HG03103 (cell line): ENCODE measurements around the gene ALK.

Source experiments
- ATAC-seq: cut with Tn5 transposase; IDR thresholded peaks from one replicate; pipeline ENCODE4 v1.9.1; 2021; ENCODE audit warnings: low read depth; ENCODE audit not compliant: unreplicated experiment

ALK gene

DNA sequence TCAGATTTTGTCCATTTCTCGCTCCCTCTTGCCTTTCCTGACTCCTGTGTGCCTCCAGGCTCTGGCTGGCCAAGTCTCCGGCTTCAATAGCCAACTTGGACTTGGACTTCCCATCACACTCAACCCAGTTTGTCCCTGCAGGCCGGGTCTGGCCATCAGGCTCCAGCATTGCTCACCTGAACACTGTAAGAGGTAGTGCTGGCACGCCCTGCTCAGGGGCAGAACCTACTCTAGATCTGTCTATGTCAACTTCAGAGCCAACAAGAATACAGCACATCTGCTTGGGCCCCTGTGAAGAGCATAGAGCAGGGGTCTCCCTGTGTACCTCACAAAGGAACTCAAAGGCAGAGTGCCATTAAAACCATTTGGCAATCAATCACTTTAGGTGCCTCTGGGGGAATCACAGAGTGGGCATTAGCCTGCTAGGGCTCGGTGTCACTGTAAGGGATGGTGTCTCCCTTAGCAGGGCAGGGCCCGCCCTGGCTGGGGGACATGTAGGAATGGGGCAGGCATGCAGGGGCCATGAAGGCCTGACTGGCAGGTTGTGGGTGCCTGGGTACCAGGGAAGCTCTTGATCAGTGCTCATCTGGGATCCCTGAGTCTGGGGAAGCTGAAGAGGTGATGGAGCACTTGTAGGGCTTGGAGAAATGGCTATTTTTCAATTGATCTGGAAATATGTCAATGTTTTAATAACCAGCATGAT, 480.3 kb downstream of the ALK start:
- no peak for ATAC-seq

DNA sequence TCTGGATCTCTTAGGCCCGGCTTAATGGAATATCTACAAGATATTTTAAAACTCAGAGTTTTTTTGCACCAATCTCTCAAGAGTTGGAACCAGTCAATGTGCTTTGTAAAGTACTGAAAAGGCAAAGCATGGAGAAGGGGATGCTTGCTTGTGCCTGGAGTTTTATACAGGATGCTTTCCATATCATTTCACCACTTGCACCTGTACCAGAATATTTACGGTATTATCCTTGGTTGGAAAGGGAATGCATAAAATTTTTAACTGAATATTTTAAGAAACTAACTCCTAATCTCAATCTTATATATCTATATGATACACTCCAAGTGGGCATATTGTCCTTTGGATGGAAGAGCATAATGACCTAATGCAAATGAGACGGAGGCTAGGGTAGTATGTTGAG, 487.5 kb downstream of the ALK start:
- no peak for ATAC-seq

DNA sequence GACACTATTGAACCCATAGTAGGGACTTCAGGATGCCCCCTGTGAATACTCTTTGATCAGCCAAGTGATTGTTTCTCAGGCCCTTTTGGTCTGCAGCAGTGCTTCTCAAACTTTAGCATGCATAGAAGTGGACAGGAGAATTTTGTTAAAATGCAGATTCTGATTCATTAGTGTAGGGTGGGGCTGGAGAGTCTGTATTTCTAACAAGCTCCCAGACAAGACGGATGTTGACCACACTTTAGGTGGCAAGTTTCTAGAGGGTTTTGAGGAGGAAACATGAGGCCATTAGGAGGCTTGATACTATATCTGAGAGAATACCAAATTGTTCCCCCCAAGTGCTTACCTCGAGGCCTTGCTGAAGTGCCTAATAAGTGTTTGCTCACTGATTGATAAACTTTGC, 488.3 kb downstream of the ALK start:
- no peak for ATAC-seq

DNA sequence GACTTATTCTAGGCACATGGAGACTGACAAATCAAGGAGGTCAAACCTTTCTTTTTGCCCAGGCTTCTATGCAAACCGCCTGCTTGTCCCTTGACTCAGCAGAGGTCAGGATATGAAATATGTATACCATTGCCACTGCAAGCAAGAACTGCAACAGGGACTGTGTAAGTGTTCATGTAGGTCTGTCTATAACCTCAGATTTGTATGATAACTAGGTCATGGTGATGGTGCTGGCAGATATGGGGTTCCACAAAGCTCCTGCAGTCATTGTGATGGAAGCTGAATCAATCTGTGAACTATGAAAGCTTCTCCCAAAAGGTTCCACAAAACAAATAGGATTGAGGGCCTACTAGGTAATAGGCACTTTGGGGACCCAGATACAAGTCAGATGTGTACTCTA, 489.9 kb downstream of the ALK start:
- ATAC-seq: no peak

DNA sequence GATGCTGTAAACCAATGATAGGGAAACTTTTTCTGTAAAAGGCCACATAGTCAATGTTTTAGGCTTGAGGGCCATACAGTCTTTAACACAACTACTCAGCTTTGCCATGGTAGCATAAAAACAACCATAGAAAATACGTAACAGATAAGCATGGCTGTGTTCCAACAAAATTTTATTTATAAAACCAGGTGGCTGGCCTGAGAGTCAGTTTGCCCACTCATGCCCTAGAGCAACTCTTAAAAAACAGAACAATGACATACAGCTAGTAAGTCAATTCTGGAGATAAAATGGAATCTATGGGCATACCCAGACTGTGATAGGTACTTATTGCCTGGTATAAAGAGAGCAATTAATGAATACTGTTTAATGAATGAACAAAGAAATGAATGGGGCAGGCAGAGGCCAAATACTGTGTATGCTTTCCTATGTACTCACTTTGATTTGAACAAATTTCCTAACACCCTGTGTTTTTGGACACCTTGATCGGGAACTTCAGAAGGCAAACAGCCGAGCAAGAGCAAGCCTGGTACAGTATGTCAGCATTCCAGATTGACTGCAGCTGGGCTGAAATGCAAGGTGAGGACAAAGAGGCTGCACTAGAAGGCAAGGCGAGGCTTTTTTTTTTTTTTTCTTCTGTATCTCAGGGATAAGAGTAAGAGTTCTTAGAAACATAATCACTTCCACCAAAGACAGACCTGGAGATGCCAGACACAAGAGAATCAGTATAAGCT, 490.8 kb downstream of the ALK start:
- ATAC-seq: no peak

DNA sequence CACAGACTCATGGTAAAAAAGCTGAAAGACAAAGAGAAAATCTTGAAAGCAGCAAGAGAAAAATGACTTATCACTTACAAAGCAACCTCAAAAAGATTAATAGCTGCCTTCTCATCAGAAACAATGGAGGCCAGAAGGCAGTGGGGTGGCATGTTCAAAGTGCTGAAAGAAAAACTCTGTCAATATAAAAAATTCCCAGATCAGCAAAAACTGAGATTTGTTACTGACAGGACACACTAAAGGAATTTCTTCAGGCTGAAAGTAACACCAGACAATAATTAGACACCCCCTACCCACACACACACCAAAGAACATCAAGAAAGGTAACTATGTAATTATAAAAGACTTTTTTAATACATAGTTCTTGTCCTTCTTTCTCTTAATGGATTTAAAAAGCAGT, 495.0 kb downstream of the ALK start:
- ATAC-seq: no peak

DNA sequence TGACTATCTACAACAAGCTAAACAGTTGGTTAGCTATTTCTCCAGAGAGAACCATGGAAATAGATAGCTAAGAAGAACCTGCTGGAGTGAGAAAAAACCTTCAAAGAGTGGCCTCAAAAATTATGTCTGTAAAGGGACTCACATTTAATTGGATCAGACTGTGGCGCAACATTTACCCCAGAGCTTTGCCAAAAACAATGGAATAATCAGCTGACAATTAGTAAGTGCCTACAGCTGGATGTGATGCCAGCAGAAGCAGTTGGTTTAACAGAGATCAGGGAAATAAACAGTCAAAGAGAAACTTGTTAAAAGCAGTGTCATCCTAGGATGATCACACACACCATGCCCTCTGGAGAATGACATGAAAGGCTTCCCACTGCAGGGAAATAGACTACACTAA, 495.5 kb downstream of the ALK start:
- no peak for ATAC-seq

DNA sequence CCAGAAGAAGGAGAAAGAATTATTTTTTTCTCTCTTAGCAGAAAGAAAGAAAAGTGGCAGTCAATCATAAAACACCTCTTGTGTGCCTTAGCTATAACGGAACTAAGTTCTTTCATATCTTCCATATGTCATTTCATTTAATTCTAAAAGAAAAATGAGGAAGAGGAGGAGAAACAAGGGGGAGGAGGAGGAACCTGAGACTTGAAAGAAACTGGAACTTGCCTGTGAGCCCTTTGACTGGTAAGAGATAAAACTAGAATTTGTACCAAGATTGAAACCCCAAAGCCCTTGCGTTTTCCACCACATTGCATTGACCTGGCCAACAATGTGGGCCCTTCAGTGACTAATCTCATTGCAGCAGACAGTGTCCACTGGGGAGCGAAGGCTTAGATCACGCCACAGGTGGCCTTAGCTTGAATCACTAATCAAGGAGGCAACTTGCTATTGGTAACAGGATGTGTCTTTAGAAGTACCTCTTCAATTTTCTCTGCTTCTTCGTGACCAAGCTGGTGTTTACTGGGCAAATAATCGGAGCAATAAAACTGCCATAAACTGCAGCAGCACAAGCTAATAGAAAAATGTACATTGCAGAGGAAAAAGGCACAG, 498.2 kb downstream of the ALK start:
- no peak for ATAC-seq

DNA sequence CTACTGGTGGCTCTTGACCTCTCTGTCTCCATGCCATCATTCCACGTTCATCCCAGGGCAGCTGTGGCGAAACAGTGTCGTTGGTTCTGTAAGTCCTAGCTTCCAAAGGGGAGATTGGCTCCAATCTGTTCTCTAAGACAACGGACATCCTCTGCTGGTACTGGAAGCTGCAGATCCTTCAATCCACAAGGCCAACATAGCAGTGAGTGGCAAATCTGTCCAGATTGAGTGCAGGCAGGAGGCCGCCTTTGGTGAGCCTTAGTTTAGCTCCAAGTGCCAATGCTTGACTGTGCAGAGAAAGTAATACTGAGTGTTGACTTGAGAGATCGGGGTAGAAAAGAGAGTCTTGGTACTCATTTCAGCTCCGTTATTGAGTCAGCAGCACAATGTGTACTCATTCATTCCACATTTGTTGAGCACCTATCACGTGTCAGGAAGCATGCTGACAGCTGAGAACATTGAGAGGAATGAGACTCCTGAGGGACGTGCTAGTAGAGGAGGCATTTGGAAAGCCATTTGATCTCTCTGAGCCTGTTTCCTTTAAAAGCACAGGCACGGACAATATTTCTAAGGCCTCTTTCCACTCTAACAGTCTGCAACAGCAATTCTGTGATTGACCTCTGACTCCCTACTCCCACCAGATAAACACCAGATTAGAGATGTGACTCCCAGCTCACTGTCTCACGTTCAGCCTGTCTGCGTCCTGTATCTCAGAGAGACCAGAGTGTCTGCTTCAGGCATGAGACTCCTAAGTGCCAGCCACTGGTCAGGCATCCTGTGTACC, 500.2 kb downstream of the ALK start:
- no peak for ATAC-seq

DNA sequence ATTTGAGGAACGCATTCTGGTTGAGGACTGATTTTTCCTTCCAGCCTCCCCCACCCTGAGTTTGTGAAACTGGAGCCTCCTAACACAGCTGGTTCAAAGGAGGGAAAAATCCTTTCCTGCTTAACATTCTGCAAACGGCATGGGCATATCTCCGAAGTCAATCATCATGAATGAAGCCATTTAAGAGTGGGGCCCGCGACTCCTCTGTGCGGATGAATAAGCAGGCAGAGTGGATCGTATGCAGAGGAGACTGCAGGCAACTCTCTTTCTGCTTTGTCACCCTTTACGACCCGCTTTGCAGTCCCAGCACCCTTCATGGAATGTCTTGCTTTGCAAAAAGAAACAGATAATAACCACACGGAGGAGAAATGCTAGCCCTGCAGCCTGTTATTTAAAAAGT, 500.9 kb downstream of the ALK start:
- no peak for ATAC-seq

DNA sequence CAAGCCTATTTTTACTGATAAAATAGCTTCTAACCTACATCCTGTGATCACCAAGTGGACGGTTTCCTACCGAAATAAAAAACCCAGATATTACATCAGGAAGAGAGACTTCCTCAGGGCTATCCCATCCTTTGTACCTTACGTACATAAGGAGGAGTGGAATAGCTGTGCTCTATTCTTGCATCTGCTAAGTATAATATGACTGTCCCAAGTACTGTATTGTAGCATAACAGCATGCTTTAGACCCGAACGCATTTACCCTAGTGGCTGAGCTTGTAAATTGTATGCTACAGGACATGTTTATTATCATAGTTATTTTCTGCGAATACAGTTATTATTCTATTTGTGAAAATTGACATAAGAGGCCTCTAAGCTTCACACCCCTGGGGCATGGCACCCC, 503.8 kb downstream of the ALK start:
- ATAC-seq: no peak

DNA sequence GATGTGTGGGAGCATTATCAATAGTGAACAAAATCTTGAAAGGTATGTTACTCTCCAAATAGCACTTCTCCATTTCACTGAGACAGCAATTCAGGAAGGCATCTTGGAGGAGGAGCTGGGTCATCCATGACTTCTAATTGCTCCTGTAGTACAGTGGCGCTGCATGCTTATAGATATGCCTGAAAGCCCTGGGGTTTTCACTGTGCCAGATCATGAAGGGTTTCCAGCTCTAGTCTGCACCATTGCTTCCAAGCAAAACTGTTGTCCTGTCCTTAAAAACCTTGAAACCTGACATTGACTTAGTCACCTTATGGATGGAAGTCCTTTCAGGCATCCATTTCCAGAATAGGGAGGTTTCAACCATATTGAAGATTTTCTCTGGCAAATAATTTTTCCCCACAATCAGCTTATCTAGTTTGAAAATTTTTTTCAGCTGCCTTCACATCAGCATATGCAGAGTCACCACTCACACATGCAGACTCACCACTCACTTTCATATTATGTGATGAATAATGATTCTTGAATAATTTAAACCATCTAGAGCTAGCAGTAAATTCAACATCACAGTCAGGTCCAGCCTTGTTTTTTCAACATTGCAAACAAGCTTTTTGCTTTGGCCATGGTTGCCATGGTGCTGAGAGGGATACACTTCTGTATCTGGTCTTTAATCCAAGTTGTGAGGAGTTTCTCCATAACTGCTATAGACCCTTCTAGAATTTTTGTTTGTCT, 509.0 kb downstream of the ALK start:
- ATAC-seq: no peak

DNA sequence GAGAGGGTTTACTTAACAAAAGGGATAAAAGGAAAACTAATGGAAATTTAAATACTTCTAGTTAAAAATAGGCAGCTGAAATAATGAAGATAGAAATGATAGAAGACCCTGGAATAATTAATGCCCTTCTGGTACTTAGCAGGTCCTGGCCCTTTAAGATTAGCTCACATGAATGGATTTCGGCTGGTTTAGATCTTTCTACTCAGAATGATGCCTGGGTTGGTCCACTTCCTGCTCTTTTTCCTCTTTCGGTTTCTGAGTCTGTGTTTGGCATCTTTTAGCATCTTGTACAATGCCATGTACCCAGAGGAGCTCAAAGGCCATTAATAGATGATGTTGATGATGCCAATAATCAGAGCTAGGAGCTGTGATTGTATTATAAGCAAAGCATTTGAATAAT, 515.7 kb downstream of the ALK start:
- ATAC-seq: no peak

DNA sequence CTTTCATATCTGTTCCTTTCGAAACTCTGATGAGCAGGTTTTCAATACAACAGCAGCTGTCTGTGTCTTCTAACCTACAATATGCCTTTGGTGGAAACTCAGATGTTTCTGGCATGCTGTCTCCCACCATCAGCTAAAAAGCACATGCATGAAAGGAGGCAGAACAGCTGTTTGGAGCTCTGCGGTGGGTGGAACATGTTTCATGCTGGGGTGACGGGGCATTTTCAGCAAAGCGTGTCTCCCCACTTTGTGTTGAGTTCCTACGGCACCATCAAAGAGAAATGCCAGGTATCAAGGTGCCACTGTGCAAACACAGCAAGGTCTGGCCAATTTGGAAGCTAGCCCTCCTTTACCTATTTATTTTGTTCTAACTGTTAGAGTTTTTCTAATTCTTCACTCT, 516.1 kb downstream of the ALK start:
- no peak for ATAC-seq

DNA sequence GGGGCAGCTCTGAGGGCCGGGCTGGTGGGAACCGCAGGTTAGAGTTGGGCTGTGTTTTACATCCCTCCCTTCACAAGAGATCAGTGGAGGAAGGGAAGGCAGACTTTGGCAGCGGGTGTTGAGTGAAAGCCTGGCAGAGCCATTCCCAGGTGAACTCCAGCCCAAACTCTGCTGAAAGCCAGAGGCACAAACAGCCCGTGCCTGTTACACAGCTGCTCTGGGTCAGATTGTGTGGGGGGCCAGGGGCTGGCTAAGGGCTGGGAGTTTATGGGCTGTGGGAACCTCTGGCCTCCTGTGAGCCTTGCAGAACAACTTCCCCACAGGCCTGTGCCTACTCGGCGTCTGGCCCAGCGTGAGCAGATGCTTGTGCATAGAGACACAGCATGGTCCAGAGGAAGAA, 519.4 kb downstream of the ALK start:
- ATAC-seq: no peak

DNA sequence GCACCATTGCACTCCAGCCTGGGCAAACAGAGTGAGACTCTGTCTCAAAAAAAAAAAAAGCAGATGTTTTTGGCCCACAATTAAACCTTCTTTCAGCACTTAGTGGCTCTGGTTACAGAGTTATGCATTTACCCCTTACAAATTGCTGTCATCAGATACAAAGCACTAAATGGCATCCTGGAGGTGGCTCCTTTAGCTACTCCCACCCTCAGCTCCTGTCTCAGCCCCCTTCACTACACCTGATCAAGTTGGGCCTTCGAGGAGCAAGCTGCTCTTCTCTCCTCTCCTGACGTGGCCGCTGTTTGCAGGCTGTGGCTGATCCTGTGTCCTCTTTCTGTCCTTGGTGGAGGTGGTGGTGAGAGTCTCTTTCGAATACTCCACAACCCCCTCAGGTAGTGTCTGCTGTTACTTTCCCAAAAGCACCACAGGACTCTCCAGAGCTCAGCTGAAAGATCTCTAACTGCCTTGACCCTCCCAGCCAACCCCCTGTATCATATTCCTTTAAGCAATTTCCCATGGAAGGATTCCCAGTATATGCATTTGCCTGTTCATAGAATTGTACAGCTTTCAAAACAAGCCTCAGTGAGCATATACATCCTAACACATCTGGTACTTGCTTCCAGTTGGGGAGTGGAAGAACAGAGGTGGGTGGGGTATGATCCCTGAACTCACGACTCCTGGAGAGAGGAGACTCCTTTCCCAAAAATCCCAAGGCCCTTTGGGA, 520.3 kb downstream of the ALK start:
- ATAC-seq: no peak

DNA sequence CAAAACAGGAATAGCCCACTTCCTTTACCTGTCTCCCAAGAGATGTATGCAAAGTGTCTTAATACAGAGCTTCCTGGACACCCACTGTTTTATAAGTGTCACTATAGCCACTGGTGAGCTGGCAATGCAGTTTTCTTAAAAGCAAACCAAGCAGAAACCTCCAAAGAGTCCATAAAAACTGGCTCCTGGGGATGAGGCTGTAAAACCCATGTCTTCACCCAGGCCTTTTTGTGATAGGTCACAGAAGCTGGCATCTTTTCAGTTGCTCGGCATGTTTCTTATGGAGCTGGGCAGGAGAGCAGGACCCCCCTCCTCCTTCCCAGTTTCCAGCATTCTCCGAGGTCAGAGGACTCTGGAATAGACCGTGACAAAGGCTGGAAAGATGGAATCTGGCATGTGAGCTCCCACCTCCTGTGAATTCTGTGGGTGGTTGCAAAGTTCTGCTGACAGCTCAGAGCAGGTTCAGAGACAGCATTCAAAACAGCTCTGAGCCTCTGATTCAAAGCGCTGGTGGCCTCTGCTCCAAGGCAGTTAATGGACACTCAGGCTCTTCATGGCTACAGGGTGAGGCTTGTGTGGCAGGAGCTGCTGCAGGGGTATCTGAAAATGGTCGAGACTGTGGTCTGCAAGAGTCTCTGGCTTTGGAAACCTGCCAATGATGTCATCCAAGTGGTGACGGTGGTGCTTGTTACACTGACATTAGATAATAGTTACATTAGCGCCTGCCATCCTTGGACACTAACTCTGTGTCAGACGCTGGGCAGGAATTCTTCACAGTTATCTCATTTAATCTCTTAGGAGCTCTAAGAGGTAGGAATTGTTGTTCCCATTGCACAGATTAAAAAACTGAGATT, 522.8 kb downstream of the ALK start:
- no peak for ATAC-seq

DNA sequence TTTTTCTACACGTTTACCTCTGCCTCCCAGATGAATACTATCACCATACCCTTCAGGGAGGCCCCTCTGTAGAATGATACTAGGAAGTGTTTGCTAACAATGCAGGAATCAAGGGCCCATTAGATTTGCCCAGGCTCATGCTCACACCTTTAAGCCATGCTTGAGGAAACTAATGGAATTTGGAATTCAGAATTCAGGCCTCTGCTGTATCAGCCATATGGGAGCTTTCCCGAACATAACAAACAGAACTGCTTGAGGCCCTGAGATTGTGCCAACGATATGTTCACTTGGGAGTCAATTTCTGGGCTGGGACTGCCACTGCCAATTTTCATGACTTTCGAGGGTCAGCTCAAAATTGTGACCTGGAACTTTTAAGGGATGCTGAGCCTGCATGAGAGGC, 523.7 kb downstream of the ALK start:
- ATAC-seq: no peak

DNA sequence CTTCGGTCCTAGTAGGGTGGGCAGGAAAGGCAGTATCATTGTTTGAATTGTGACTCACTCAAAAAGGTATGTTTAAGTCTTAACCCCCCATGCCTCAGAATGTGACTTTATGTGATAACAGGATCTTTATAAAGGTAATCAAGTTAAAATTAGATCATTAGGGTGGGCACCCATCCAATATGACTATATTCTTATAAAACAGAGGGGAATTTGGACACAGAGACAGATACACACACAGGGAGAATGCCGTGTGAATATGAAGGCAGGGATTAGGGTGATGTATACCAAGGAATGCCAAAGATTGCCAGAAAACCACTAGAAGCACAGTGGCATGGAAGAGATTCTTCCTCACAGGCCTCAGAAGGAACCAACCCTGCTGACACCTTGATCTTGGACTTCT, 524.3 kb downstream of the ALK start:
- ATAC-seq: no peak
